Large intestine (tissue), 3 donors: ENCODE results near the gene FBXL17. TPM values are rescaled to one million over a fixed set of nuclear protein-coding genes. Genes with fewer than 3 reads are reported as not detected.

Source experiments
- DNase-seq, 2 donors: peaks; one replicate each; pipeline versions ENCODE4 v3.0.0 to v3.0.0-alpha.2; 2013
- H3K27ac ChIP-seq: one replicate; pipeline ENCODE4 v1.5.1; 2013; ENCODE audit warnings: low read length
- H3K27me3 ChIP-seq: 2 replicates; pipeline ENCODE4 v1.6.1; 2013; ENCODE audit warnings: low read length; ENCODE audit not compliant: control insufficient read depth, insufficient read depth
- H3K36me3 ChIP-seq: 2 replicates; pipeline ENCODE4 v1.6.1; 2013; ENCODE audit warnings: low read length; ENCODE audit not compliant: control insufficient read depth, insufficient read depth
- H3K4me1 ChIP-seq: one replicate; pipeline ENCODE4 v1.6.1; 2013; ENCODE audit warnings: low read length; ENCODE audit not compliant: control insufficient read depth, insufficient read depth
- H3K4me3 ChIP-seq: one replicate; pipeline ENCODE4 v1.5.1; 2013; ENCODE audit warnings: low read length
- H3K9me3 ChIP-seq: one replicate; pipeline ENCODE4 v1.6.1; 2013; ENCODE audit warnings: mild to moderate bottlenecking, low read depth, low read length, moderate library complexity; ENCODE audit not compliant: control insufficient read depth
- WGBS: methylation state at CpG from one replicate; pipeline ENCODE4 v1.1.5; 2013; ENCODE audit warnings: low lambda C conversion rate; ENCODE audit not compliant: insufficient coverage; 5-methylcytosine and 5-hydroxymethylcytosine counted together
- polyA plus RNA-seq: library from polyadenylated mRNA; unstranded; fragments of 120-200 nt; gene quantifications from one replicate; pipeline ENCODE4 v1.2.1, GENCODE V29; 2013

Gene FBXL17
- polyA plus RNA-seq, 1 donor = 20.4 TPM

DNA sequence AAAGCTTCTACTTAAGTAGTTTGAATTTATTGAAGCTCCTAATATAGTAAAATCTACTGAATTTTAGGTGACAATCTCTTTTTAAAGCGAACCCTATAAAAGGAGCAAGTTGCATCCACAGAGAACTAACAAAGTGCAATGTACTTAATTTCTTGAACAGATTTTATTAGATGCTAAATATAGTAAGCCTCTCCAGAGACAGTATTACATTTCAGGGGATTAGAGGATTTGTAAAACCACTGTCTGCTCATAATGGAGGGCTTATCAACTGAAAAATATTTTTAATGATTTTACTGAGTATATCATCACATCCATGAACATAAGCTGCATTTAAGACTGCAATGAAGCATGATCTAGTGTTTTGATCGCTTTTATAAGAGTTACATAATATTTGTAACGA lies 481.2 kb downstream of the FBXL17 start:
- DNase-seq = no peak
- 100% methylated on average over 2 of the region's 3 CpGs for WGBS
- Histone ChIP-seq H3K27ac (no peak overlapping the region), H3K4me1 (no peaks in the 10 kb centered on the region), H3K4me3 (no peak overlapping the region), H3K36me3 (no peaks in the 10 kb centered on the region), H3K9me3 (no peaks in the 10 kb centered on the region), H3K27me3 (no peaks in the 10 kb centered on the region)

DNA sequence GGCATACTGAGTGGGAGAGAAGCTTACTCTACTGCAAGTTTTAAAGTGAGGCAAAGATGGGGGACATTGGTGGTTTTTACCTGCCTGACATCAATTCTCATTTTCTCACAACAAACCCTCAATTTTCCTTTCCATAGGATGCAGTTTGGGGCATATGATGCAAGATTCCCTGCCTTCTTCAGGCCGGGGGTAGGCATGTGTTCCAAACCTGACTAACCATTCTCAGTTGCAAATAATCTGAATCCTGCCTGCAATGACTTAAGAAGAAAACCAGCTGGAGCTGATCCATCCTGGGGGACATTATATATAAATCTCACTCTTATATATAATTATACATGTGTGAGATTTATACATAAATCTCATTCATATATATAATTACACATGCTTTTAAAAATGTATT lies 487.5 kb downstream of the FBXL17 start:
- Histone ChIP-seq H3K4me1 (no peaks in the 10 kb centered on the region), H3K27me3 (no peaks in the 10 kb centered on the region), H3K4me3 (no peak overlapping the region), H3K27ac (no peak overlapping the region), H3K9me3 (no peaks in the 10 kb centered on the region), H3K36me3 (no peaks in the 10 kb centered on the region)
- no peak for DNase-seq
- WGBS = no CpG with 5 or more reads among the region's 1 CpG

DNA sequence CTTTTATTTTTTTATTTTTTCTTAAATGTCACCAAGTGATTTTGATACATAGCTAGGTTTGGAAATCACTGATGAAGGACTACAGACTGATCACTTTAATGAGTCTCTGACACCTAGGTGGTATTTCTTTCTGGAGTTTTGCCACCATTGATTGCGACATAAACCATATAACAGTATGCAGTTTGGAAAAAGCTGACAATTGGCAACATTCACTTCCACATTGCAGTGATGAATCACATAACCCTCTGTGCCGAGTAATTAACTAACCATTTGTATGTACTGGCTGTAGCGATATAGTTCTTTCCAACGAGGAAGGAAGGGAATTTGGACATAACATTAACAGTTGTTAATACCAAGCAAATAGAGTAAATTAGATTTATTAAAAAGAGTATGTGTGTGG lies 488.3 kb downstream of the FBXL17 start:
- H3K27ac ChIP-seq = no peak overlapping the region
- H3K4me3 ChIP-seq = no peak overlapping the region
- H3K4me1 ChIP-seq = no peaks in the 10 kb centered on the region
- no peaks in the 10 kb centered on the region for H3K27me3 ChIP-seq
- 75% methylated on average over 3 of the region's 4 CpGs for WGBS
- peak in 1 of 2 donors; percentile 16 for DNase-seq
- no peaks in the 10 kb centered on the region for H3K9me3 ChIP-seq
- no peaks in the 10 kb centered on the region for H3K36me3 ChIP-seq

DNA sequence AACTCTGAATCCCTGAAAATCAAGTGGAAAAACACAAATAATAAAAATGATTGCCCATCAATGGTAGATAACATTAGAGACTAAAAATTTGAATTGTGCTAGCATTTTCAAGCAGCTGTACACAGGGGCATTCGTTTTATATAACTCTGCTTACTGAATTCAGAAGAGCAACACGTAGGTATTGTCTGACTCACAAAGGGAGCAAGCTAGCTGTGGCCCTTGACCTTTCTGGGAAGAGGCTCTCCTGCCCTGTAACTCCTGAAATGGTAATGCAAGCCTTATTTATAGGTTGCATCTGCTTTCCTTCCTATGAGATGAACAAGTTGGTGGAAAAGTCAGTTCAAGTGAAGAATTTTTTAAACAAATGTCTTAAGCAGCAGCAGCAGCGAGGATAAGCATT lies 492.5 kb downstream of the FBXL17 start:
- Histone ChIP-seq H3K27me3 (no peaks in the 10 kb centered on the region), H3K4me1 (peaks cover 6% of the 10 kb centered on the region), H3K27ac (no peak overlapping the region), H3K36me3 (no peaks in the 10 kb centered on the region), H3K9me3 (no peaks in the 10 kb centered on the region), H3K4me3 (no peak overlapping the region)
- no peak for DNase-seq
- 71% methylated on average over 1 of the region's 3 CpGs for whole genome bisulfite sequencing

DNA sequence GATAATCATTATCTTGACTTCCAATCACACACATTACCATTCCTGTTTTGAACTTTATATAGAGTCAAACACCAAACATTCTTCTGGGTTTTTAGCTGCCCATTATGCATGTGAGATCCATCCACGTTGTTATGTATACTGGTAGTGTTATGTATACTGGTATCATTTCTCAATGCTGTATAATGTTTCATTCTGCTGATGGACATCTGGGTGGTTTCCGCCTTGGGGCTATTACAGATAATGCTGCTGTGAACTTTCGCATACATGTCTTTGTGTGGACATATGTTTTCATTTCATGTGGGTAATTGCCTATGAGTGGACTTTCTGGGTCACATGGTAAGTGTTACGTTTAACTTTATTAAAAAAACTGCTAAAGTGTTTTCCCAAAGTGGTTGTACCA lies 493.4 kb downstream of the FBXL17 start:
- Histone ChIP-seq H3K27ac (no peak overlapping the region), H3K9me3 (no peaks in the 10 kb centered on the region), H3K36me3 (no peaks in the 10 kb centered on the region), H3K4me3 (no peak overlapping the region), H3K27me3 (no peaks in the 10 kb centered on the region), H3K4me1 (peaks cover 9% of the 10 kb centered on the region)
- no CpG with 5 or more reads among the region's 4 CpGs for WGBS
- DNase-seq = no peak

DNA sequence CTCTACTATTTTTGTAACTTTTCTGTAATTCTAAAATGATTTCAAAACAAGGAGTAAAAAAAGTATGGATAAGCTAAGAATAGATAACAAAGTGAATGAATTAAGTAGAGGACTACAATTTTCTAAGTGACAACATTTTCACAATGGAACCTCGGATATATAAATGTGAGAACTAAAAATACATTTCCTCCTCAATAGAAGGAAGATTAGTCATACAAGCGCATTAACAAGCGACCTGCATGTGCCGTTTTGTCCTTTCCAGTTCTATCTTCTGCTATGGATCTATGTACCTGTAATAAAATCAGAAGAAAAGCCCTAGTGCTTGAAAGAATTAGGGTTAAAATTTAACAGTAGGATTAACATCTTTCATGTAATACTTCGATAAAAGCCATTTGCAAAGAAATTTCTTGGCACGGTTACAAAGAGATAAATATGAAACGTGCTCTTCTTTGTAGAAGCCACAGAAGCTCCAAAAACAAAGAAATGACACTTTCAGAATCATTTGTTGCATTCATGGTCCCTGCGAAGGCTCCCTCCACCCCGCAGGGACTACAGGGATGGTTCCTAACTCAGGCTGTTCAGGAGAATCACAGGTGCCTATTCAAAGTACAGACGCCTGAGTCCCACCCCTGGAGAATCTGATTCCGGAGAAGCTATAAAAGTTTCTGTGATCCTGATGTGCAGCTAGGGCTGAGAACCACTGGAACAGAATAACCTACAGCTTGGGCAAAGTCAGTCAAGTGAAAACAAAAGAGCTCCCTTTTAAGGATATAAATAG lies 494.5 kb downstream of the FBXL17 start:
- Histone ChIP-seq H3K27ac (peak overlapping the region; percentile 49), H3K4me1 (peaks cover 9% of the 10 kb centered on the region), H3K4me3 (peak overlapping the region; percentile 25), H3K36me3 (no peaks in the 10 kb centered on the region), H3K9me3 (no peaks in the 10 kb centered on the region), H3K27me3 (no peaks in the 10 kb centered on the region)
- peak; percentile 9 to 68 for DNase-seq
- 15% methylated on average over 5 of the region's 11 CpGs for WGBS

DNA sequence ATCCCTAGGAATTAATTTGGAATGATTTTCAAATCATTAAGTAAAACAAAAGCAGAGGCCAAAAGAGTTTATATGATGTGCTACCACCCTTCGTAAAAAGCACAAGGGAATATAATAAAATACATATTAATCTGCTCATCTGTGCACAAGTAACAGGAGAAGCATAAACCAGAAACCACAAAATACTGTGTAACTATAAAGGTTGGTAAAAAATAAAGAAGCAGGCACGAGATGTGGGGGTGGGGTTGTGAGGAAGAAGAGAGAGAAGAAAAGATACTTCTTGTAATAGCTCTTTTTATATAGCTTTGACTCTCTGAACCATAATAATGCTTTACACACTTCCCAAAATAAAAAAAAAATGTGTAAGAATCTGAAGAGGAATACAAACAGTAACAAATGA lies 496.3 kb downstream of the FBXL17 start:
- Histone ChIP-seq H3K27ac (no peak overlapping the region), H3K4me1 (peaks cover 9% of the 10 kb centered on the region), H3K27me3 (no peaks in the 10 kb centered on the region), H3K4me3 (no peak overlapping the region), H3K9me3 (no peaks in the 10 kb centered on the region), H3K36me3 (no peaks in the 10 kb centered on the region)
- no peak for DNase-seq
- 100% methylated on average over 1 of the region's 2 CpGs for WGBS

DNA sequence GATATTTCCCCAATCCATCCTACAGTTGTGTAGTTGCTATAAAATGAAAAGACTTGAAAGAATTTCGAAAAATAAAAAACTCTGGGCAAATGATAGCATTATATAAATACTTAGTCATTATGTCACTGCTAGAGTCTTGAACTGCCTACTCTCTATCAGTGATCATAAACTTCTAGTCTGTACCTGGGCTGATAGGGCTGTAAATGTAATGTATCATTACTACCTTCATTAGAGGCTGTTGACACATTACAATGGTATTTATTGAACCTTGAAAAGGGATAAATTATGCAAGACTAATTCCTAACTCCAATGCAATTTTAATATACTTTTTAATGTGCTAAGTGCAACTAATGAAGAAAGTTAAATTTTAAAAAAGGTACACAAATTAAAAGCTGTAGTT lies 497.0 kb downstream of the FBXL17 start:
- no CpG with 5 or more reads among the region's 1 CpG for WGBS
- H3K36me3 ChIP-seq = no peaks in the 10 kb centered on the region
- DNase-seq = peak; percentile 13 to 54
- no peaks in the 10 kb centered on the region for H3K9me3 ChIP-seq
- H3K27me3 ChIP-seq = no peaks in the 10 kb centered on the region
- no peak overlapping the region for H3K4me3 ChIP-seq
- no peak overlapping the region for H3K27ac ChIP-seq
- peaks cover 9% of the 10 kb centered on the region for H3K4me1 ChIP-seq

DNA sequence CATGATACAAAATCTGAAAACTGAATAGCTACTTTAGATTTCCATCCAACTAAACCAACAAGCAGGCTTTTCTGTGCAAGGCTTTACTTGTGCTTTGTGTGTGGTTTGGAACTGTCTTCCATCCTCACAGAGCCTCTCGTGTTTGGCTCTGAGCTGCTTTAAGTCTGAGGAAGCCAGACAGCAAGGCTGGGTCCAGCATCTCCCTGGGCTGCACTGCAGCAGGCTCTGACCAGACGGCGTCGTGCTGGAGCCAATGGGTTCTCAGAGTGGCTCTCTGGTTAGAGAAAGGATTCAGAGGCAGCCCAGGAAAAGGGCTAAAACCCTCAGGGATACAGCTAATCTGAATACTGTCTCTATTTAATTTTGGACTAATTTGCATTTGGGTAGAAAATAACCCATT lies 503.2 kb downstream of the FBXL17 start:
- H3K4me3 ChIP-seq = no peak overlapping the region
- no CpG with 5 or more reads among the region's 4 CpGs for WGBS
- no peaks in the 10 kb centered on the region for H3K9me3 ChIP-seq
- H3K4me1 ChIP-seq = no peaks in the 10 kb centered on the region
- no peaks in the 10 kb centered on the region for H3K27me3 ChIP-seq
- no peak overlapping the region for H3K27ac ChIP-seq
- H3K36me3 ChIP-seq = no peaks in the 10 kb centered on the region
- no peak for DNase-seq

DNA sequence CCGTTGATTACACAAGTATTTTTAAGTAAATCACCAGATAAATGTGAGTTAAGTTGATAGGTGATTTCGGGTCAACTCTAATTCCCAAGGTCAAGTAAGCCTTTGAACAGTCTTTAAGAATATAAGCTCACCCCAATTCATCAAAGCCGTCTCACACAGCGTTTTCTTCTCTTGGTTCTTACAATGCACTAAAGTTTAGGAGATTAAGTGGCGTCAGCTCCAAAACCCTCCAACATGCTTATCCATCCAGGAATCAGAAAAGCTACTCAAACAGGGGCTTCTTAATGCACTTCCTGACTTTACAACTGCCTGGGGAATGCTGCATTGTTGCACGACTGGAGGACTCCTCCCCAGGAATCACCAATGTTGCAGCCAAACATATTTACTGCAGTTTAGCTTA lies 505.0 kb downstream of the FBXL17 start:
- WGBS = 92% methylated on average over 2 of the region's 6 CpGs
- no peak overlapping the region for H3K4me3 ChIP-seq
- H3K27me3 ChIP-seq = no peaks in the 10 kb centered on the region
- H3K4me1 ChIP-seq = no peaks in the 10 kb centered on the region
- DNase-seq = no peak
- no peaks in the 10 kb centered on the region for H3K9me3 ChIP-seq
- H3K36me3 ChIP-seq = no peaks in the 10 kb centered on the region
- no peak overlapping the region for H3K27ac ChIP-seq

DNA sequence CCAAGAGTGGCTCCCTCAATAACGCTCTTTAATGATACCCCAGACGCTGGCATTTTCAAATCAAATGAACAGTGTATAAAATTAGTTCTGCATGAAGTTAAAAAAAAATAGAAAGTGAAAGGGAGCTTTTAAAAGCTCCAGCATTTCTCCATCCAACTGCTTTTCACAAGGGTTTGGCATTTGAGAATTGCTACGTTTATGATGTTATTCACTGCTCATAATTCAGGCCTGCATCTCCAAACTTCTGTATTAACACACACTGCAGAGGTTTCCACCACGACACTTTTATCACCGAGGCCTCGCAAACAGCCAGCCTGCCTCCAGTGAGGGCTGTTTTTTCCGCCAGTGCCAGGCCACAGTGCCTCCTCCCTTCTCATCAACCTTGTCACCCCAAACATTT lies 505.6 kb downstream of the FBXL17 start:
- no peaks in the 10 kb centered on the region for H3K27me3 ChIP-seq
- no peak overlapping the region for H3K4me3 ChIP-seq
- H3K27ac ChIP-seq = no peak overlapping the region
- H3K9me3 ChIP-seq = no peaks in the 10 kb centered on the region
- H3K4me1 ChIP-seq = no peaks in the 10 kb centered on the region
- DNase-seq = no peak
- 80% methylated on average over 2 of the region's 7 CpGs for WGBS
- no peaks in the 10 kb centered on the region for H3K36me3 ChIP-seq
